Fibroblast of the aortic adventitia (primary cell): Measurements from ENCODE around the gene LUC7L. TPM values are rescaled to one million over a fixed set of nuclear protein-coding genes. Genes with fewer than 3 reads are reported as not detected.
"Not testable (repeated sequence)": the region's sequence is repeated elsewhere in the genome, so short reads cannot be mapped to it uniquely, and the experiment has no call there.

Experiments
- DNase-seq: peaks from one replicate; pipeline ENCODE4 v3.0.0-alpha.2; 2010; ENCODE audit warnings: low read depth
- H3K4me3 ChIP-seq: 2 replicates; pipeline ENCODE4 v1.5.1; 2011; ENCODE audit warnings: low read depth, mild to moderate bottlenecking, control low read depth, low read length, moderate library complexity
- total RNA-seq: library from RNA; depleted of rRNA; stranded (reverse); fragments of >200 nt; gene quantifications from 2 replicates; pipeline ENCODE4 v1.2.3, GENCODE V29; 2012; ENCODE audit warnings: low replicate concordance
- TF ChIP-seq, protein P1 (sequence below): IDR thresholded peaks from 2 replicates; pipeline ENCODE4 v1.5.1; 2011; ENCODE audit warnings: mild to moderate bottlenecking, low read length, control low read depth, inconsistent platforms; ENCODE audit not compliant: insufficient read depth

The LUC7L gene
- total RNA-seq, 1 donor = 37.0 TPM

DNA sequence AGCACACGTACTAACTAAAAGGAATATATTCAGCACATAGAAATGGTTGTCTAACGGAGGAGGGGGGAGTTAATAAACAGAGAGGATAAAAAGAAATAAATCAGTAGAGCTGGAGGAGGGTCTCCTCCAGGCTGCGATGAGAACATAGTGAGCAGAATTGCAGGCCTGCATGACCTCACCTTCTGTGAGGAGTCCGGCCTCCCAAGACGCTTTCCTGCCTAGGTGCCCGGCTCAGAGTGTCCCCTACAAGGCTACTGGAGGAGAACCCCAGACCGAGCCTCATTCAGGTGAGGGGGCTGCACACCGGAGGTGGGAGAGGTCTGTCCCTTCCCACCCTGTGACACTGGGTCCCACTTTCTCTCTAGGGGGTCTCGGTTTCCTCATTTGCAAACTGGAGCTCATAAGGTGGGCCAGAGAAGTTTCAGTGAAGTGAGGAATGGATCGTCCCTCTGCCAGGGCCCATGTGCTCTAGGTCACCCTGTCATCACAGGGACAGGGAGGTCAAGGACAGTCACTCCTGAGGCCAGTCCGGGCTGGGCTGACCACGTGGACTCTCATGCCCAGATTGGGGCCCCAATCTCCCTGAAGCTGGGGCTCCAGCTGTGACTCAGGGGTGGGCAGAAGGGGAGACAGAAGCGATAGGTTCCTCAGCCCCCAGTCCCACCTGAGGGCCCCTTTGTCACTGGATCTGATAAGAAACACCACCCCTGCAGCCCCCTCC, 66.8 kb downstream of the LUC7L start:
- TF ChIP-seq, protein P1, sequence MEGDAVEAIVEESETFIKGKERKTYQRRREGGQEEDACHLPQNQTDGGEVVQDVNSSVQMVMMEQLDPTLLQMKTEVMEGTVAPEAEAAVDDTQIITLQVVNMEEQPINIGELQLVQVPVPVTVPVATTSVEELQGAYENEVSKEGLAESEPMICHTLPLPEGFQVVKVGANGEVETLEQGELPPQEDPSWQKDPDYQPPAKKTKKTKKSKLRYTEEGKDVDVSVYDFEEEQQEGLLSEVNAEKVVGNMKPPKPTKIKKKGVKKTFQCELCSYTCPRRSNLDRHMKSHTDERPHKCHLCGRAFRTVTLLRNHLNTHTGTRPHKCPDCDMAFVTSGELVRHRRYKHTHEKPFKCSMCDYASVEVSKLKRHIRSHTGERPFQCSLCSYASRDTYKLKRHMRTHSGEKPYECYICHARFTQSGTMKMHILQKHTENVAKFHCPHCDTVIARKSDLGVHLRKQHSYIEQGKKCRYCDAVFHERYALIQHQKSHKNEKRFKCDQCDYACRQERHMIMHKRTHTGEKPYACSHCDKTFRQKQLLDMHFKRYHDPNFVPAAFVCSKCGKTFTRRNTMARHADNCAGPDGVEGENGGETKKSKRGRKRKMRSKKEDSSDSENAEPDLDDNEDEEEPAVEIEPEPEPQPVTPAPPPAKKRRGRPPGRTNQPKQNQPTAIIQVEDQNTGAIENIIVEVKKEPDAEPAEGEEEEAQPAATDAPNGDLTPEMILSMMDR = no peak
- no peak for DNase-seq
- H3K4me3 ChIP-seq = no peak overlapping the region

DNA sequence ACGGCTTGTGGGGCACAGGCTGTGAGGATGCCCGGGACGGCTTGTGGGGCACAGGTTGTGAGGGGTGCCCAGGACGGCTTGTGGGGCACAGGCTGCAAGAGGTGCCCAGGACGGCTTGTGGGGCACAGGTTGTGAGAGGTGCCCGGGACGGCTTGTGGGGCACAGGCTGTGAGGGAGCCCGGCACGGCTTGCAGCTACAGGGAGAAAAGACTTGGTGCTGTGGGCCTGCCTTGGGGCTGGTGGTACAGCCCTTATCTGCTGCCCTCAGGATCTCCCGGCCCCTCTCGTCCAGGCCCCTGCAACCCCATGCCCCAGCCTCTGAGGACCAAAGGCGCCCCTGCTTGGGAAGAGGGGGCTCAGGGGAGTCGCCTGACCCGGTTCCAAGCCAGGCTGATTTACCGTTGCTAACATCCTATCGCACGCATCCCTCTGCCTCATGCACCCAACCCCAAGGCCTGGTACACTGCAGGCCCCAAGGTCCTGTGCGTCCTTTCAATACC, 68.5 kb downstream of the LUC7L start:
- no peak overlapping the region for H3K4me3 ChIP-seq
- DNase-seq = no peak
- TF ChIP-seq, protein P1 = no peak

DNA sequence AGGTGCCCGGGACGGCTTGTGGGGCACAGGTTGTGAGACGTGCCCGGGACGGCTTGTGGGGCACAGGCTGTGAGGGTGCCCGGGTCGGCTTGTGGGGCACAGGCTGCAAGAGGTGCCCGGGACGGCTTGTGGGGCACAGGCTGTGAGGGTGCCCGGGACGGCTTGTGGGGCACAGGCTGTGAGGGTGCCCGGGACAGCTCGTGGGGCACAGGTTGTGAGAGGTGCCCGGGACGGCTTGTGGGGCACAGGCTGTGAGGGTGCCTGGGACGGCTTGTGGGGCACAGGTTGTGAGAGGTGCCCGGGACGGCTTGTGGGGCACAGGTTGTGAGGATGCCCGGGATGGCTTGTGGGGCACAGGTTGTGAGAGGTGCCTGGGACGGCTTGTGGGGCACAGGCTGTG, 69.0 kb downstream of the LUC7L start:
- H3K4me3 ChIP-seq, DNase-seq: not testable (repeated sequence)

DNA sequence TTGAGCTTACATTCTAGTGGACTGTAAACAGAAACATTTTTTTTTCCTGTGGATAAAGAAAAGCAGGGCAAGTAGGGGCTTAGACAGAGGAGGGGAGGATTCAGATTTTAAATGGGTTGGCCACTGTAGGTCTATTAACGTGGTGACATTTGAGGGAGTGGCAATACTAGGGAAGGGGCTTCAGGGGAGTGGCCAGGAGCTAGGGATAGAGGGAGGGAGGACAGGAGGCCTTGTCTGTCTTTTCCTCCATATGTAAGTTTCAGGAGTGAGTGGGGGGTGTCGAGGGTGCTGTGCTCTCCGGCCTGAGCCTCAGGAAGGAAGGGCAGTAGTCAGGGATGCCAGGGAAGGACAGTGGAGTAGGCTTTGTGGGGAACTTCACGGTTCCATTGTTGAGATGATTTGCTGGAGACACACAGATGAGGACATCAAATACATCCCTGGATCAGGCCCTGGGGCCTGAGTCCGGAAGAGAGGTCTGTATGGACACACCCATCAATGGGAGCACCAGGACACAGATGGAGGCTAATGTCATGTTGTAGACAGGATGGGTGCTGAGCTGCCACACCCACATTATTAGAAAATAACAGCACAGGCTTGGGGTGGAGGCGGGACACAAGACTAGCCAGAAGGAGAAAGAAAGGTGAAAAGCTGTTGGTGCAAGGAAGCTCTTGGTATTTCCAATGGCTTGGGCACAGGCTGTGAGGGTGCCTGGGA, 70.0 kb downstream of the LUC7L start:
- no peak overlapping the region for H3K4me3 ChIP-seq
- TF ChIP-seq, protein P1 = no peak
- DNase-seq = no peak

DNA sequence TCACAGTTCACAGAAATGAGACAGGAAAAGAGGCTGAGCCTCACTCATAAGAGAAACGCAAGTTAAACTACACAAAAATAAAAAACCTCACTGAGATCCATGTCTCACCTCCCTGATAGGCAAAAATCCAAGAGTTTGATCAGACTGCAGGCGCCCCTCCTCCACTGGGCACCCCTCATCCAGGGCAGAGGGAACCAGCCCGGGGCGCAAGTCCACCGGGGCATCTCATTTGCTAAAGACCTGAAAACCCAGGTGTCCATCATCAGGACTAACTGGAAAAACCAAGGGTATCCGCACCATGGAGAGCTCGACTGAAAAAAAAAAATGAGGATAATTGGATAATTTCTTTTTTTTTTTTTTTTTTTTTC, 74.2 kb downstream of the LUC7L start:
- H3K4me3 ChIP-seq = no peak overlapping the region
- TF ChIP-seq, protein P1 = no peak
- no peak for DNase-seq

DNA sequence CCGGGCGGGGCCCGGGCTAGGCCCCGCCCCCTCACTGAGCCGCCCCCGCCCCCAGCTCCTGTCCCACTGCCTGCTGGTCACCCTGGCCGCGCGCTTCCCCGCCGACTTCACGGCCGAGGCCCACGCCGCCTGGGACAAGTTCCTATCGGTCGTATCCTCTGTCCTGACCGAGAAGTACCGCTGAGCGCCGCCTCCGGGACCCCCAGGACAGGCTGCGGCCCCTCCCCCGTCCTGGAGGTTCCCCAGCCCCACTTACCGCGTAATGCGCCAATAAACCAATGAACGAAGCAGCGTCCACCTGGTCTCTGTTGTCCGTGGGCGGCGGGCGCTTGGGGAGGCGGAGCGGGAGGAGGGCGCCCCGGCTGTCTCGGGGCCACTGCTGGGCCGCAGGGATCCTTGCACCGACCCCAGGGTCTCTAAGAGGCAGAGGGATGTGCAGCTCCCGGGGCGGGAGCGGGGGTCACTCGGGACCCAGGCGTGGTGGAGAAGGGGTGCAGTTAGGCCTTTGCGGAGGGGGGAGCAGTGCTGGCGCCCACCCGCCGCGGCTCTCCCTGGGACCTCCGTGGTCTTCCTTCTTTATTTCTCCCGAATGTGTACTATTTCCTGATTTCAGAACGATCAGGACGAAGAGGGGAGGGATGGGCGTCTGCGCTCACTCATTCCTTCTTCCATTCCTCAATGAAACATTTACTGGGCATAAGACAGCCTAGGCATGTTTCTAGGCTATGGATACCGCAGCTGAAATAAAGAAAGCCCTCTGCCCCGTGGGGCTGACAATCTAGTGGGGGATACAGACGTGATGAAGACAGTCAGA, 74.8 kb downstream of the LUC7L start:
- peak overlapping the region; percentile 54 for H3K4me3 ChIP-seq
- no peak for DNase-seq
- TF ChIP-seq, protein P1 = no peak

DNA sequence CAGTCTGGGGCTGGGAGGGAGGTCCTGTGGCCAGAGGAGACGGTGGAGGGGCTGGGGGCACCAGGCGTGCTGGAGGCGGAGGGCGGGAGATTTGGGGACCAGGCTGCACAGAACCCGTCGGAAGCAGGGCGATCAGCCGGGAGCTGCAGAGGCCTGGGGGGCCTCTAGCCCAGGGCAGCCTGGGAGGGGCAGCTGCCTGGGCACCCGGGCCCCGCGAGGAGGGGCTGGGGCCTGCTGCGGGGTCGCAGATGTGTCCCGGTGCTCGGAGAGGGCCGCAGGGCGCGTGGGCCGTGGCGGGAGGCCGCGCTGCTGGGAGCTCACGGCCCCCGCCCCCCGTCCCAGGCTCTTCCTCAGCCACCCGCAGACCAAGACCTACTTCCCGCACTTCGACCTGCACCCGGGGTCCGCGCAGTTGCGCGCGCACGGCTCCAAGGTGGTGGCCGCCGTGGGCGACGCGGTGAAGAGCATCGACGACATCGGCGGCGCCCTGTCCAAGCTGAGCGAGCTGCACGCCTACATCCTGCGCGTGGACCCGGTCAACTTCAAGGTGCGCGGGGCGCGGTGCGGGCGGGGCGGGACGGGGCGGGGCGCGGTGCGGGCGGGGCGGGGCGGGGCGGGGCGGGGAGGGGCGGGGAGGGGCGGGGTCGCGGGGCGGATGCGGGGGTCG, 75.6 kb downstream of the LUC7L start:
- DNase-seq, H3K4me3 ChIP-seq: not testable (repeated sequence)

DNA sequence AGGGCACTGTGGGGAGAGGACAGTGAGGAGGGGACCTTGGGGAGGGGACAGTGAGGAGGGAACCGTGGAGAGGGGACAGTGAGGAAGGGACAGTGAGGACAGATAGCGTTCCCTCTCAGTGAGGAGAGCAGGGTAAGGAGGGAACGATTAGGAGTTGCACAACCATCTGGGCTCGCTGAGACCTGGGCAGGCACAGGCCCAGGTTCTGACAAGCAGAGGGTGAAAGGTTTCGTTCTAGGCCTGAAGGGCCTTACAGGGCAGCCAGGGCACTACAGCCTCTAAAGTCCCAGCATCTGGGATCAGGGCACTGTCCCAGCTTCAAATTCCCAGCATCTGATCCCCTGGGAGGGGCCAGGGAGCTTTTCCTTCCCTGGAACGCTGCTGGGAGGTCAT, 76.1 kb downstream of the LUC7L start:
- DNase-seq, H3K4me3 ChIP-seq: not testable (repeated sequence)
